Liver (tissue), 3 donors: ENCODE measurements around the gene KDM3A.

Experiments used
- JUND ChIP-seq, 2 donors: IDR thresholded peaks; 2 replicates each; pipeline ENCODE4 v1.6.1; 2016; ENCODE audit warnings: antibody characterized with exemption in 2 of 2
- RXRA ChIP-seq, 2 donors: IDR thresholded peaks; 2 replicates each; pipeline ENCODE4 v1.6.1; 2017 to 2018; ENCODE audit warnings: antibody characterized with exemption in 2 of 2, mild to moderate bottlenecking in 1 of 2
- TAF1 ChIP-seq: conservative IDR thresholded peaks from 2 replicates; pipeline ENCODE4 v1.6.1; 2016; ENCODE audit warnings: antibody characterized with exemption, mild to moderate bottlenecking
- TF ChIP-seq, protein P1 (sequence below): IDR thresholded peaks from 2 replicates; pipeline ENCODE4 v1.6.1; 2016; ENCODE audit warnings: antibody characterized with exemption
- TF ChIP-seq, protein P2 (sequence below): fragments of 150-350 bp; IDR thresholded peaks from 2 replicates; pipeline ENCODE4 v1.5.1; 2017; ENCODE audit warnings: improper control_type of control experiment, low read depth, low read length; ENCODE audit not compliant: missing input control
- TF ChIP-seq, protein P3 (sequence below): IDR thresholded peaks from 2 replicates; pipeline ENCODE4 v1.6.1; 2016; ENCODE audit warnings: antibody characterized with exemption, mild to moderate bottlenecking
- TF ChIP-seq, protein P4 (sequence below): IDR thresholded peaks from 2 replicates; pipeline ENCODE4 v1.6.1; 2016; ENCODE audit warnings: antibody characterized with exemption
- donor health status: healthy.
- donor health status: healthy.

DNA sequence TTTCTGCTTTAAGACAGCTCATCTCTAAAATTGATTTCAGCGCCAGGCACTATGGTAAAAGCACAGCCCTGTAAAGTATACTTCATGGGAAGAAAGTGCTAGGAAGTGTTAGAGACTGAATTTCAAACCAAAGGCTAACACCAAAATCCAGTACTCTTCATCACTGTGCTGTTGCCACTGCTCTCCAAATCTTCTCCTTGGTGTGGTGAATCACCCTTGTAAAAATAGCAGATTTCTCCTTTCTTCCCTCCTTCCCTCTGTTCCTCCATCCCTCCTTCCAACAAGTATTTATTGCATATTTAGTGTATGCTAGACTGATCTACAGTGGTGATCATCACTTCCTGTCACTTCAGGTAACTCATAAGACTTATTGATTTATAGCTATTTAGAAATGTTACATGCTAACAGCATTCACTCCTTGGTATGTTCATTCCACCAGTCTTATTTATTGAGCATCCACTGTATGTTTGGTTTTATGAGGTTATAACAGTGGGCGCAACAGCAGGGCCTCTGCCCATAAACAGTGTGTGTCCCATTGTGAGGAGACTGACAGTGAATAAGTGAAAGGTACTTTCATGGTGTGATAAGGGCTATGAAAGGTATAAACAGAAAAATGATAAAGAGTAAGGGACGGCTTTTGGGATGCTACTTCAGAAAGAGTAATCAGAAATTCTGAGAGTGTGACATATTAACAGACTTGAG, 20.0 kb downstream of the KDM3A start:
- TF ChIP-seq JUND (IDR thresholded peaks at IDR 0.05) (no peak), TAF1 (no peak), RXRA (IDR thresholded peaks at IDR 0.05) (no peak)
- TF ChIP-seq, protein P1, sequence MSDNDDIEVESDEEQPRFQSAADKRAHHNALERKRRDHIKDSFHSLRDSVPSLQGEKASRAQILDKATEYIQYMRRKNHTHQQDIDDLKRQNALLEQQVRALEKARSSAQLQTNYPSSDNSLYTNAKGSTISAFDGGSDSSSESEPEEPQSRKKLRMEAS = no peak
- TF ChIP-seq, protein P2, sequence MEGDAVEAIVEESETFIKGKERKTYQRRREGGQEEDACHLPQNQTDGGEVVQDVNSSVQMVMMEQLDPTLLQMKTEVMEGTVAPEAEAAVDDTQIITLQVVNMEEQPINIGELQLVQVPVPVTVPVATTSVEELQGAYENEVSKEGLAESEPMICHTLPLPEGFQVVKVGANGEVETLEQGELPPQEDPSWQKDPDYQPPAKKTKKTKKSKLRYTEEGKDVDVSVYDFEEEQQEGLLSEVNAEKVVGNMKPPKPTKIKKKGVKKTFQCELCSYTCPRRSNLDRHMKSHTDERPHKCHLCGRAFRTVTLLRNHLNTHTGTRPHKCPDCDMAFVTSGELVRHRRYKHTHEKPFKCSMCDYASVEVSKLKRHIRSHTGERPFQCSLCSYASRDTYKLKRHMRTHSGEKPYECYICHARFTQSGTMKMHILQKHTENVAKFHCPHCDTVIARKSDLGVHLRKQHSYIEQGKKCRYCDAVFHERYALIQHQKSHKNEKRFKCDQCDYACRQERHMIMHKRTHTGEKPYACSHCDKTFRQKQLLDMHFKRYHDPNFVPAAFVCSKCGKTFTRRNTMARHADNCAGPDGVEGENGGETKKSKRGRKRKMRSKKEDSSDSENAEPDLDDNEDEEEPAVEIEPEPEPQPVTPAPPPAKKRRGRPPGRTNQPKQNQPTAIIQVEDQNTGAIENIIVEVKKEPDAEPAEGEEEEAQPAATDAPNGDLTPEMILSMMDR = no peak
- TF ChIP-seq, protein P3, sequence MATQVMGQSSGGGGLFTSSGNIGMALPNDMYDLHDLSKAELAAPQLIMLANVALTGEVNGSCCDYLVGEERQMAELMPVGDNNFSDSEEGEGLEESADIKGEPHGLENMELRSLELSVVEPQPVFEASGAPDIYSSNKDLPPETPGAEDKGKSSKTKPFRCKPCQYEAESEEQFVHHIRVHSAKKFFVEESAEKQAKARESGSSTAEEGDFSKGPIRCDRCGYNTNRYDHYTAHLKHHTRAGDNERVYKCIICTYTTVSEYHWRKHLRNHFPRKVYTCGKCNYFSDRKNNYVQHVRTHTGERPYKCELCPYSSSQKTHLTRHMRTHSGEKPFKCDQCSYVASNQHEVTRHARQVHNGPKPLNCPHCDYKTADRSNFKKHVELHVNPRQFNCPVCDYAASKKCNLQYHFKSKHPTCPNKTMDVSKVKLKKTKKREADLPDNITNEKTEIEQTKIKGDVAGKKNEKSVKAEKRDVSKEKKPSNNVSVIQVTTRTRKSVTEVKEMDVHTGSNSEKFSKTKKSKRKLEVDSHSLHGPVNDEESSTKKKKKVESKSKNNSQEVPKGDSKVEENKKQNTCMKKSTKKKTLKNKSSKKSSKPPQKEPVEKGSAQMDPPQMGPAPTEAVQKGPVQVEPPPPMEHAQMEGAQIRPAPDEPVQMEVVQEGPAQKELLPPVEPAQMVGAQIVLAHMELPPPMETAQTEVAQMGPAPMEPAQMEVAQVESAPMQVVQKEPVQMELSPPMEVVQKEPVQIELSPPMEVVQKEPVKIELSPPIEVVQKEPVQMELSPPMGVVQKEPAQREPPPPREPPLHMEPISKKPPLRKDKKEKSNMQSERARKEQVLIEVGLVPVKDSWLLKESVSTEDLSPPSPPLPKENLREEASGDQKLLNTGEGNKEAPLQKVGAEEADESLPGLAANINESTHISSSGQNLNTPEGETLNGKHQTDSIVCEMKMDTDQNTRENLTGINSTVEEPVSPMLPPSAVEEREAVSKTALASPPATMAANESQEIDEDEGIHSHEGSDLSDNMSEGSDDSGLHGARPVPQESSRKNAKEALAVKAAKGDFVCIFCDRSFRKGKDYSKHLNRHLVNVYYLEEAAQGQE = no peak
- TF ChIP-seq, protein P4, sequence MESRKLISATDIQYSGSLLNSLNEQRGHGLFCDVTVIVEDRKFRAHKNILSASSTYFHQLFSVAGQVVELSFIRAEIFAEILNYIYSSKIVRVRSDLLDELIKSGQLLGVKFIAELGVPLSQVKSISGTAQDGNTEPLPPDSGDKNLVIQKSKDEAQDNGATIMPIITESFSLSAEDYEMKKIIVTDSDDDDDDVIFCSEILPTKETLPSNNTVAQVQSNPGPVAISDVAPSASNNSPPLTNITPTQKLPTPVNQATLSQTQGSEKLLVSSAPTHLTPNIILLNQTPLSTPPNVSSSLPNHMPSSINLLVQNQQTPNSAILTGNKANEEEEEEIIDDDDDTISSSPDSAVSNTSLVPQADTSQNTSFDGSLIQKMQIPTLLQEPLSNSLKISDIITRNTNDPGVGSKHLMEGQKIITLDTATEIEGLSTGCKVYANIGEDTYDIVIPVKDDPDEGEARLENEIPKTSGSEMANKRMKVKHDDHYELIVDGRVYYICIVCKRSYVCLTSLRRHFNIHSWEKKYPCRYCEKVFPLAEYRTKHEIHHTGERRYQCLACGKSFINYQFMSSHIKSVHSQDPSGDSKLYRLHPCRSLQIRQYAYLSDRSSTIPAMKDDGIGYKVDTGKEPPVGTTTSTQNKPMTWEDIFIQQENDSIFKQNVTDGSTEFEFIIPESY = no peak
